Lower leg skin (tissue), 4 donors: ENCODE data around the gene NTM. TPM values are rescaled to one million over a fixed set of nuclear protein-coding genes. Genes with fewer than 3 reads are reported as not detected.

Source experiments
- DNase-seq, 2 donors: peaks; one replicate each; pipeline ENCODE4 v3.0.0-alpha.2; 2019; ENCODE audit warnings: low spot score in 2 of 2
- H3K4me3 ChIP-seq: fragments of 200-600 bp; sonication (generic); 2 replicates; pipeline ENCODE4 v1.5.1; 2017; ENCODE audit warnings: mild to moderate bottlenecking, low read depth; ENCODE audit not compliant: poor library complexity, severe bottlenecking
- POLR2A ChIP-seq, 2 donors: fragments of 450-650 bp; IDR thresholded peaks; one replicate each; pipeline ENCODE4 v1.6.1; 2016 to 2017; ENCODE audit warnings: antibody characterized with exemption in 2 of 2, mild to moderate bottlenecking in 1 of 2, moderate library complexity in 1 of 2
- WGBS, 2 donors: methylation state at CpG; one replicate each; pipeline ENCODE4 v1.1.5; 2018; 5-methylcytosine and 5-hydroxymethylcytosine counted together
- intact Hi-C: fragments of 100-400 bp; cut with DNase I; formaldehyde crosslinking; loops from one replicate; pipeline ENCODE4 v1.15.0; 2023; ENCODE audit warnings: low total_unique reads
- total RNA-seq, 4 donors: library from RNA; depleted of rRNA; stranded (reverse); fragments of >200 nt; gene quantifications; one replicate each; pipeline ENCODE4 v1.1.0, GENCODE V29; 2016
- TF ChIP-seq, protein P1 (sequence below), 3 donors: fragments of 450-650 bp; IDR thresholded peaks; one replicate each; pipeline ENCODE4 v1.5.1; 2016; ENCODE audit warnings: antibody characterized with exemption in 3 of 3, mild to moderate bottlenecking in 3 of 3, moderate library complexity in 2 of 3

The NTM gene
- total RNA-seq, 4 donors from 2014 or later: 2.8 to 5.7 (median 4.9) TPM

DNA sequence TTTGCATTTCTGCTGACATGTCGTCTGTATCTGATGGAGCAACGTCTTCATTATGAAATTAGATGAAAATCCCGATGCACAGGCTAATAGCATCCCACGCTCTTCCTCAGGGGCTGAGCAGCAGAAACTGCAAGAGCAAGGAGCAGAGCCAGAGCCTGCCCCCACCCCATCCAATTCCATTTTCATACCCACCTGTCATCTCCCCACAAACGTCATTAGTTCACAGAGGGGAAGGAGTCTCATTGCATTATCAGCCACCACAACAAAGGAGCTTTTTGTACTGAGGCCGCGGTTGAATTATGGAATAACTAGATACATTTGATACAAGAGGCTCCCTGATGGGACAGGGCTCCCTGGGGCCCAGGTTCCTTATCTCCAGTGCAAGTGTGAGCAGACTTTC is 515.0 kb downstream of the NTM start:
- WGBS, 2 donors: 87 to 95% methylated on average over 7 of the region's 7 CpGs
- TF ChIP-seq, protein P1, sequence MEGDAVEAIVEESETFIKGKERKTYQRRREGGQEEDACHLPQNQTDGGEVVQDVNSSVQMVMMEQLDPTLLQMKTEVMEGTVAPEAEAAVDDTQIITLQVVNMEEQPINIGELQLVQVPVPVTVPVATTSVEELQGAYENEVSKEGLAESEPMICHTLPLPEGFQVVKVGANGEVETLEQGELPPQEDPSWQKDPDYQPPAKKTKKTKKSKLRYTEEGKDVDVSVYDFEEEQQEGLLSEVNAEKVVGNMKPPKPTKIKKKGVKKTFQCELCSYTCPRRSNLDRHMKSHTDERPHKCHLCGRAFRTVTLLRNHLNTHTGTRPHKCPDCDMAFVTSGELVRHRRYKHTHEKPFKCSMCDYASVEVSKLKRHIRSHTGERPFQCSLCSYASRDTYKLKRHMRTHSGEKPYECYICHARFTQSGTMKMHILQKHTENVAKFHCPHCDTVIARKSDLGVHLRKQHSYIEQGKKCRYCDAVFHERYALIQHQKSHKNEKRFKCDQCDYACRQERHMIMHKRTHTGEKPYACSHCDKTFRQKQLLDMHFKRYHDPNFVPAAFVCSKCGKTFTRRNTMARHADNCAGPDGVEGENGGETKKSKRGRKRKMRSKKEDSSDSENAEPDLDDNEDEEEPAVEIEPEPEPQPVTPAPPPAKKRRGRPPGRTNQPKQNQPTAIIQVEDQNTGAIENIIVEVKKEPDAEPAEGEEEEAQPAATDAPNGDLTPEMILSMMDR (IDR thresholded peaks at IDR 0.05): no peak
- no peak for TF ChIP-seq POLR2A (IDR thresholded peaks at IDR 0.05)
- no peak for DNase-seq
- intact Hi-C loops: no loop called here
- H3K4me3 ChIP-seq: no peak overlapping the region

DNA sequence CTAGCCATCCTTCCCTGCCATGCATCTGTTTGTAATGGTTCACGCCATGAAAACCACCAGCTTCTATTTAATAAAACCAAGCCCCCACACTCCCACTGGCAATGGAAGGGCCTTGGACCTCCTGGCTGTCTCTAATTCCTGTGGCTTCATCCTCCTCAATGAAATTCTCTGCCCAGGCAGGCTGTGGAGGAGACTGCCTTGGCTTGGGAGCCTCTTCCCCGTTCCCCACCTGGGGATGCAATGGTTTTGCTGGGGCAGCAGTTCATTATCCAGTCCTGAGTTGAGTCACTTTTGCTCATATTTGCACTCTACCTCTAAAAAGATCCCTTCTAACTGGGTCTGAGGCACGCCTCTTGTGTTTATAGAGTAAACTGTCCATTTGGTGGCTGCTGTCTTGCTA is 515.8 kb downstream of the NTM start:
- no peak for TF ChIP-seq POLR2A (IDR thresholded peaks at IDR 0.05)
- TF ChIP-seq, protein P1 (IDR thresholded peaks at IDR 0.05): no peak
- intact Hi-C loops: no loop called here
- 80 to 82% methylated on average over 3 of the region's 3 CpGs for WGBS, 2 donors
- no peak overlapping the region for H3K4me3 ChIP-seq
- DNase-seq: no peak

DNA sequence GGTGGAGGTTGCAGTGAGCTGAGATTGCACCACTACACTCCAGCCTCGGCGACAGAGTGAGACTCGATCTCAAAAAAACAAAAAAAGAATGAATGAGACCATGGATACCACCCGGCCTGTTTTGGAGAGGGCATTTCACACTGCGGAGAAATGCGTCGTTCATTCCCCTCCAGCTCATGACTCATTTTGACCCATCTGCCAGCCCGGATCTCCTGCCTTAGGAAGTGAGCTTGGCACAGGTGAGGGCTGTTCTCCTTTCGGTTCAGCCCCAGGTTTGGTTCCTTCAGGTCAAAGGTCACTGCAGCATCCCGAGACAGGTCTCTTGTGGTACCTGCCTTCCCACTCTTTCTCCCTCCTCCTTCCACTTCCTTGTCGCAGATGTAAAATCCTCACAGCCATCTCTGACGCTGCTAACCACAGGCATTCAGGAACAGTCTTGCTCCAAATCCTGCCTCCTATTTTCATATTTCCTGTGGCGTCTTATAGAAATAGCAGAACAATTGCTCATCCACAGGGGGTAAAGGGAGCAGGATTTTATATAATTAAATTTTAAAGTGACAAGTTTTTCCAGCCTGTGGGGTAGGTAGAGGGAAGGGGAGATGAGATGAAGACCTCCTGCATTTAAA is 517.9 kb downstream of the NTM start:
- WGBS, 2 donors: 70% methylated on average over 13 of the region's 13 CpGs
- TF ChIP-seq, protein P1 (IDR thresholded peaks at IDR 0.05): no peak
- TF ChIP-seq POLR2A (IDR thresholded peaks at IDR 0.05): no peak
- no peak for DNase-seq

DNA sequence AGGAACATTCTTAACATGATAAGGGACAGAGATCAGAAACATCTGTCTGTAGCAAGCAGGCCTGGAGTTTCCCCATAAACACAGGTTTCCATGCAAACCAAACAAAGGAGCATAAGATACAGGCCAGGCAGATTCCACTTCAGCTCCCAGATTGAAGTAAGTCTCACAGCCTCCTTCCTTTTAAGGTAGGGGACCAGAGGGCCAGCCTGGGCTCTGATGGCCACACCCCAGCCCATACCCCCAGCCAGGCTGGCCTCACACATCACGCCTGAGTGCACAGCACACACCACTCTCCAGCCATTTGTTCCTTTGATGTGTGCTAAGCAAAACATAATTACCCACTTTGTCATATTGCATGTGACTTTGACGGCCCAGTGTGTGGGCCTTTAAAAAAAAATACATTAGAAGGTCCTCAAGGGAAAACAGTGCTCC is 518.7 kb downstream of the NTM start:
- 43 to 49% methylated on average over 2 of the region's 2 CpGs for WGBS, 2 donors
- H3K4me3 ChIP-seq: no peak overlapping the region
- TF ChIP-seq, protein P1 (IDR thresholded peaks at IDR 0.05): no peak
- no peak for TF ChIP-seq POLR2A (IDR thresholded peaks at IDR 0.05)
- intact Hi-C loops: no loop called here
- DNase-seq: no peak

More for the DNA sequence above, 517.9 kb downstream of the NTM start:
- H3K4me3 ChIP-seq: no peak overlapping the region
- intact Hi-C loops: no loop called here

DNA sequence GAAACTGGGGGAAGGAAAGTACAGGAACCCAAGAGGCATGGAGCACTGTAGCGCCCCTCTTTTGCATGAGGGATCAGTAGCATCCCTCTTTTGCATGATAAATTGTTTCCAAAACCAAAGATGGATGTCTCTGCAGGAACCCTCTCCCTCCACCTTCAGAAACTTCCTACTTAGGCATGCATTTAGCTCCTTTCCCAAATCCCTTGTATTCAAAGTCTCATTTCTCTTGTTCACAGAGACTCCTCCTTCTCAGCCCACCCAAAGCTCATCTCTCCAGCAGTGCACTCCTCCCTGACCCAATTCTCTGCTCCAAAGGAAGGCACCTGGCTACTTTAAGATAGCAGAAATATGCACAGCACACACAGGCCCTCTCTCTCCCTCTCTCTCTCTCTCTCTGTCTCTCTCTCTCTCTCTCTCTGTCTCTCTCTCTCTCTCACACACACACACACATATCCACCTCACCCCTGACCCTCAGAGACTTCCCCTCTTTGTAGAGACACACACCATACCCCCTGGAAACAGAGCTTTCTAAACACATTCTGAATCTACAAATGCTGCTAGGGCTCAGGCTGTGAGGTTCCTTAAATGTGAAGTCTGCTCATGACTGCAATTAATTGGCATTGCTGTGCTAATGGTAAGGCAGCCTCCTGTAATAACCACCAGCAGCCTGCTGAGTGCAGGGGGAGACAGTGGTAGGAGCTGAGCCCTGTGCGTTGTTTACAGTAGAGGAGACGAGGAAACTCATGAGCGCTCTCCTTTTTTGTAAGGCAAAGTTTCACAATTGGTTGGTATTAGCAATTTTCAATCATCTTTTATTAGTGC is 519.6 kb downstream of the NTM start:
- no peak overlapping the region for H3K4me3 ChIP-seq
- intact Hi-C loops: no loop called here
- 79 to 80% methylated on average over 4 of the region's 4 CpGs for WGBS, 2 donors
- no peak for TF ChIP-seq POLR2A (IDR thresholded peaks at IDR 0.05)
- TF ChIP-seq, protein P1 (IDR thresholded peaks at IDR 0.05): no peak
- no peak for DNase-seq
